ENCODE data around the gene DNLZ.

DNA sequence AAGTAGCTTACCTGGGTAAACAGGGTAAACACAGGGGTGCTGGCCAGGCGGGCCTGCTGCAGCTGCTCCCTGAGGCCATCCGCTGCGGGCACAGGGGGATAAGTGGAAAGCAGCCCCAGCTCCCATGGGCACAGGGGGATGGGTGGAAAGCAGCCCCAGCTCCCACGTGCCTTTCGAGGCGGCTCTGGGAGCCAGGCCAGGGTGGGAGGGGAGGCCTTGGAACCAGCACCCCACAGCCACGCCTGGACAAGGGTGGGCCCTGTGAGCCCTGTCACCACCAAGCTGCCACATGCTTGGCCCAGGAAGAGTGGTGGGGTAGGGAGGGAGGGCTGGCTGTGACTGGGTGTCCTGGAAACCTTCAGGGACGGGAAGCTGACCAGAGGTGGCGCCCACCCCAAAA lies 17.8 kb upstream of the DNLZ start:
- TF ChIP-seq, protein P1, sequence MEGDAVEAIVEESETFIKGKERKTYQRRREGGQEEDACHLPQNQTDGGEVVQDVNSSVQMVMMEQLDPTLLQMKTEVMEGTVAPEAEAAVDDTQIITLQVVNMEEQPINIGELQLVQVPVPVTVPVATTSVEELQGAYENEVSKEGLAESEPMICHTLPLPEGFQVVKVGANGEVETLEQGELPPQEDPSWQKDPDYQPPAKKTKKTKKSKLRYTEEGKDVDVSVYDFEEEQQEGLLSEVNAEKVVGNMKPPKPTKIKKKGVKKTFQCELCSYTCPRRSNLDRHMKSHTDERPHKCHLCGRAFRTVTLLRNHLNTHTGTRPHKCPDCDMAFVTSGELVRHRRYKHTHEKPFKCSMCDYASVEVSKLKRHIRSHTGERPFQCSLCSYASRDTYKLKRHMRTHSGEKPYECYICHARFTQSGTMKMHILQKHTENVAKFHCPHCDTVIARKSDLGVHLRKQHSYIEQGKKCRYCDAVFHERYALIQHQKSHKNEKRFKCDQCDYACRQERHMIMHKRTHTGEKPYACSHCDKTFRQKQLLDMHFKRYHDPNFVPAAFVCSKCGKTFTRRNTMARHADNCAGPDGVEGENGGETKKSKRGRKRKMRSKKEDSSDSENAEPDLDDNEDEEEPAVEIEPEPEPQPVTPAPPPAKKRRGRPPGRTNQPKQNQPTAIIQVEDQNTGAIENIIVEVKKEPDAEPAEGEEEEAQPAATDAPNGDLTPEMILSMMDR (IDR thresholded peaks at IDR 0.05), result no peak
- TF ChIP-seq POLR2A (IDR thresholded peaks at IDR 0.05), result no peak
